LNCAP (cell line): ENCODE measurements around the gene TMEM44.

Experiments used
- TF ChIP-seq, protein P1 (sequence below): fragments of 450-650 bp; IDR thresholded peaks from 2 replicates; pipeline ENCODE4 v1.5.1; 2017; ENCODE audit warnings: mild to moderate bottlenecking

The TMEM44 gene

DNA sequence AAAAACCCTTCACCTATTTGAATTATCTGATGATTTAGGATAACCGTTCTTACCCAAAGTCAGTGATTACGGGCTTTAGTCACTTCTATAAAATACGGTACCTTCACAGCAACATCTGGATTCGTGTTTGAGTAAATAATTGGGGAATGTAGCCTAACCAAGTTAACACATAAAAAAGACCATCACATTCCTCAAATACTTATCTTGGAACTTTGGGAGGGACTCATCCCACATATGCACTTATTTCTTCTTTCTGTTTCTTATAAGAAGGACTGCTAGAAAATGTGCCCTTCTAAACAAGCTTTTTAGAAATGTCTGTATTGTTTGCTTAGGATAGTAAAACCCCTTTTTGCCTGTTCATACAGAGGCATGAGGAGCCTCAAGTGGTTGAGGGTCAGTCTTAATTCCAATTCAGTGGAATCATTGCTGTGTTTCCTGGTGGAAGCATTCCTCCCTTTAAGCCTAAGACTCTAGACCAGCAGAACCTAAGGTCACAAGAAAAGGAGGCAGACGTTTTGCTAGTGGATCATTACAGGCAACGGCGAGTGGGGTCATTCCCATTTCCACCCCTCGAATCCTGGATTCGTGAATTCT lies 67.5 kb downstream of the TMEM44 start:
- TF ChIP-seq, protein P1, sequence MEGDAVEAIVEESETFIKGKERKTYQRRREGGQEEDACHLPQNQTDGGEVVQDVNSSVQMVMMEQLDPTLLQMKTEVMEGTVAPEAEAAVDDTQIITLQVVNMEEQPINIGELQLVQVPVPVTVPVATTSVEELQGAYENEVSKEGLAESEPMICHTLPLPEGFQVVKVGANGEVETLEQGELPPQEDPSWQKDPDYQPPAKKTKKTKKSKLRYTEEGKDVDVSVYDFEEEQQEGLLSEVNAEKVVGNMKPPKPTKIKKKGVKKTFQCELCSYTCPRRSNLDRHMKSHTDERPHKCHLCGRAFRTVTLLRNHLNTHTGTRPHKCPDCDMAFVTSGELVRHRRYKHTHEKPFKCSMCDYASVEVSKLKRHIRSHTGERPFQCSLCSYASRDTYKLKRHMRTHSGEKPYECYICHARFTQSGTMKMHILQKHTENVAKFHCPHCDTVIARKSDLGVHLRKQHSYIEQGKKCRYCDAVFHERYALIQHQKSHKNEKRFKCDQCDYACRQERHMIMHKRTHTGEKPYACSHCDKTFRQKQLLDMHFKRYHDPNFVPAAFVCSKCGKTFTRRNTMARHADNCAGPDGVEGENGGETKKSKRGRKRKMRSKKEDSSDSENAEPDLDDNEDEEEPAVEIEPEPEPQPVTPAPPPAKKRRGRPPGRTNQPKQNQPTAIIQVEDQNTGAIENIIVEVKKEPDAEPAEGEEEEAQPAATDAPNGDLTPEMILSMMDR: no peak

DNA sequence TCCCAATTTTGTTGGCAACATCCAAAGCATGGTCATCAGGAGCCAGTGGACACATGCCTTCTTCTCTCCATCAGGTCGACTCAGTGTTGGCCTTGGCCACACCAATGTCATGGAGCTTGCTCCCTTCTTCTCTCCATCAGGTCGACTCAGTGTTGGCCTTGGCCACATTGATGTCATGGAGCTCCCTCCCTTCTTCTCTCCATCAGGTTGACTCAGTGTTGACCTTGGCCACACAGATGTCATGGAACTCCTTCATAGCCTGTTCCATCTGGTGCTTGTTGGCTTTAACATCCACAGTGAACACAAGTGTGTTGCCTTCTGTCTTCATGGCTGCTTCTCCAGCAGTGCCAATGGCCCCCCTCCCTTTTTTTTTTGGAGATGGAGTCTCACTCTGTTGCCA lies 70.2 kb downstream of the TMEM44 start:
- TF ChIP-seq, protein P1: no peak

DNA sequence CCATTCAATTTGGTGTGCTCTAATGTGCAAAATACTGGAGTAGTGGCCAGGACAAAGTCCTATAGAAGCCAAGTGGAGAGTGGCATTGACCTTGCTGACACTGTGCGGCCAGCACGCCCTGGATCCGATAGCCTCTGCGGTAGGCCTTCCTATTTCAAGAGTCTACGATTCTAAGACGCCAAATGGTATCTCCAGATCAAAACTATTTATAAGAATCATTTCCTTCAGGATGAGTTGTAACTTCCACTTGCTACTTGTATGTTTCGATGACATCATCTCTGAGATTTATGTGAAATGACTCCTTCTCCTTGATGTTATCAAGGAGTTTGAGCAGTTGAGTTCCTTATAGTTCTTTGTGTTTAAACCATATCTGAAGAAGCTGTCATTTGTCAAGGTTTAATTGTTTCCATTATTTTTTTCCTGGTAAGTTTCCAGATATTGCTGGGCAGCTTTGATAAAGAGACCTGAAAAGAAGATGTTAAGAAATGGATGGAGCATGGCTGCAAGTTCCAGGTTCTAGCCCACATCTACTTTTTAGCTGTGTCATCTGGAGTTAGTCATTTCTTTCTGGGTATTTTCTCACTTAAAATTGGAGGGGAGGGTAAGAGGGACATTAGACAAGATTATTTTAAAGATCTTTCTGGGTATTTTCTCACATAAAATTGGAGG lies 71.8 kb downstream of the TMEM44 start:
- TF ChIP-seq, protein P1: no peak

DNA sequence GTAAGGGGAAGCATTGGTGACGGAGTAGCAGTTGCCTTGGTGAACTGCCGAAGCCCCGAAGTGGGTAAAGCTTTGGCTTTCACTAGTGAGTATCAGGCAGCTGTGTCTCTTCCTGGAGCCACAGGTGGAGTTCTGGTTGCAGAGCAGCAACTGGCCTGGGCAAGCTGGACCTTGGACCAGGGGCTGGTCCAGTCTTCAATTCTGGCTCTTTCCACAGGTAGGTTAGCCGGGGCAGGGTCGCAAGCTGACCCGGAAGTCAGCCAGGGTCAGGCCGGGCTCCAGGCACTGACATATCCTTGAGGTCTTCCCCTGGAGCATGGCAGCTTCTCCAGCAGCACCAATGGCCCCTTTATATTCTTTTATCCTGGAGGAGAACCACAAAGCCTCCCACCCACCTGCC lies 73.2 kb downstream of the TMEM44 start:
- TF ChIP-seq, protein P1: no peak

- TF ChIP-seq, protein P1: no peak
Observed at GRCh38 chr3:194559530-194559929, 73.7 kb downstream of the TMEM44 start.

- TF ChIP-seq, protein P1: no peak
Observed at GRCh38 chr3:194556086-194557056, 76.8 kb downstream of the TMEM44 start.

DNA sequence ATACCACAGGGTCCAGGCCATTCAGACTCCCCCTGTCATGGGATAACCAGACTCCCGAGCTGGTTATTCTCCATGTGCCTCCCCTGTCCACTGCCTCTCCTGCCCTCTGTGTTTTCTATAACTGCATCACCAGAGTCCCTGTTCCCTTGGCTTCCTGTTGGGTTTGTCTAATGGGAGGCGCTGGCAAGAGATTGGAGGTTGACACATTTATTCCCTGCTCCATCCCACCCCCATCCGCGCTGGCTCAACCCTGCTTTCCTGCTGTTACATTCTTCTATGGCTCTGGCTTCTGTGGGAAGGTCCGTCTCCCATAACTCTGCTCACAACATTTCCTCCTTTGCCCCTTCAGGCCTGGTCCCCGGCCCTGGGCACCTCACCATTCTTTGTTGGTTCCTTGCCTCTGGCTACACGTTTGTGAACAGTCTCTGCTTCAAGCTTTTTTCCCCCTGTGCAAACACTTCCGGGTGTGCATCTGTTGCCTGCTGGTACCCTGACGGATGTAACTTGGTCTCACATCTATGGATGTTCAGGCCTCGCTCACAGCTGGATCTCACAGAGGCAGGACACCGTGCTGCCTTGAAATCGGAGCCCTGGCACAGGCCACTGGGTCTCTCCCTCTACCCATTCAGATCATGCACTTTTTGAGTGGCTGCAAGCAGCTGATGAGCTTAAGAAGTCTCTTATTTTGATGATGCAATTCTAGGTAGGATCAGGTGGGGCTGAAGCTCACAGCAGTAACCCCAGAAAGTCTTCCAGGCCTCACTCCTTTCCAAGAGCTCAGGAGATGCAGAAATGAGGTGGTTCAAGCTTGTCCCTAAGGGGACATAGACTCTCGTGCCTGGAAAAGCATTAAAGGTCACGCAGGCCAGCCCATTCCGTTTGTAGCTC lies 77.8 kb downstream of the TMEM44 start:
- TF ChIP-seq, protein P1: no peak
